GM10266 (cell line): Measurements from ENCODE around the gene MND1.

Experiments used
- DNase-seq: peaks from one replicate; pipeline ENCODE4 v3.0.0; 2012; ENCODE audit errors: extremely low spot score
- CTCF ChIP-seq: IDR thresholded peaks from 2 replicates; pipeline ENCODE4 v1.5.1; 2012; ENCODE audit warnings: mild to moderate bottlenecking, low read depth; ENCODE audit not compliant: control insufficient read depth, insufficient read depth; ENCODE audit errors: missing control alignments

The MND1 gene

GRCh38 chr4:153398713-153399112 is 54.2 kb downstream of the MND1 start:
- no peak for DNase-seq
- no peak for TF ChIP-seq CTCF

GRCh38 chr4:153399358-153399757 is 54.9 kb downstream of the MND1 start:
- TF ChIP-seq CTCF, result no peak
- DNase-seq, result no peak

- DNase-seq, result no peak
- TF ChIP-seq CTCF, result no peak
These were observed 57.0 kb downstream of the MND1 start for GRCh38 chr4:153401501-153401900.

- no peak for DNase-seq
These were observed 57.9 kb downstream of the MND1 start for GRCh38 chr4:153402366-153402765.

GRCh38 chr4:153403726-153404125 is 59.2 kb downstream of the MND1 start:
- DNase-seq, result no peak
- no peak for TF ChIP-seq CTCF

More at GRCh38 chr4:153402366-153402765, 57.9 kb downstream of the MND1 start:
- no peak for TF ChIP-seq CTCF

GRCh38 chr4:153407906-153408305 is 63.4 kb downstream of the MND1 start:
- TF ChIP-seq CTCF, result no peak
- DNase-seq, result no peak

- TF ChIP-seq CTCF, result no peak
- DNase-seq, result no peak
These were observed 64.4 kb downstream of the MND1 start for GRCh38 chr4:153408932-153409331.
